Ovary (tissue), 9 donors: Measurements from ENCODE around the gene LRRN4CL. TPM values are rescaled to one million over a fixed set of nuclear protein-coding genes. Genes with fewer than 3 reads are reported as not detected.
"Not testable (repeated sequence)": the region's sequence is repeated elsewhere in the genome, so short reads cannot be mapped to it uniquely, and the experiment has no call there.

Experiments used
- DNase-seq, 5 donors: peaks; one replicate each; pipeline ENCODE4 v3.0.0-alpha.2; 2019 to 2020
- H3K27ac ChIP-seq, 2 donors: fragments of 200-600 bp; one replicate each; pipeline versions ENCODE4 v1.5.1 to v1.8.0; 2019 to 2022
- H3K27me3 ChIP-seq: fragments of 200-600 bp; one replicate; pipeline ENCODE4 v1.8.0; 2022
- H3K36me3 ChIP-seq: fragments of 200-600 bp; sonication (generic); one replicate; pipeline ENCODE4 v1.5.1; 2019
- H3K4me1 ChIP-seq: one replicate; pipeline ENCODE4 v1.8.1; 2013; ENCODE audit warnings: mild to moderate bottlenecking, moderate library complexity; ENCODE audit not compliant: insufficient read depth
- H3K4me3 ChIP-seq: fragments of 200-600 bp; sonication (generic); one replicate; pipeline ENCODE4 v1.5.1; 2017
- H3K9me3 ChIP-seq, 2 donors: fragments of 200-600 bp in 1 of 2; sonication (generic) in 1 of 2; one replicate each; pipeline versions ENCODE4 v1.5.1 to v1.8.1; 2013 to 2019; ENCODE audit warnings: mild to moderate bottlenecking in 1 of 2, moderate library complexity in 1 of 2
- EP300 ChIP-seq: sonication (generic); formaldehyde crosslinking; IDR thresholded peaks from one replicate; pipeline ENCODE4 v1.6.1; 2017; ENCODE audit warnings: antibody characterized with exemption
- POLR2A ChIP-seq: fragments of 450-650 bp; IDR thresholded peaks from one replicate; pipeline ENCODE4 v1.6.1; 2017; ENCODE audit warnings: antibody characterized with exemption, mild to moderate bottlenecking, moderate library complexity
- WGBS, 3 donors: extraction: QIAGEN DNeasy Blood & Tissue Kit in 1 of 3; methylation state at CpG; one replicate each; pipeline versions ENCODE4 v1.1.5 to v1.1.7; 2013 to 2017; 5-methylcytosine and 5-hydroxymethylcytosine counted together
- intact Hi-C, 4 donors: fragments of 100-400 bp; cut with DNase I; formaldehyde crosslinking; loops; one replicate each; pipeline versions ENCODE4 v1.11.0 to v1.15.1; 2022 to 2023
- polyA plus RNA-seq, 2 donors: library from polyadenylated mRNA; stranded (reverse); fragments of 200-250 nt in 1 of 2; fragments of 350-450 nt in 1 of 2; fragmentation: Illumina TruSeq in 1 of 2; extraction: RNeasy Lipid Tissue Mini Kit (QIAGEN cat#74804) in 1 of 2; gene quantifications; one replicate each; pipeline ENCODE4 v1.2.3, GENCODE V29; 2013 to 2014
- total RNA-seq, 7 donors: library from RNA; depleted of rRNA in 2 of 7; stranded (reverse); fragments of >200 nt in 2 of 7; fragmentation: NEBNext Ultra II Directional in 3 of 7; extraction: Animal tissue kit (Norgen Biotek cat#: 25700) in 3 of 7; gene quantifications; one replicate each; pipeline versions ENCODE4 v1.1.0 to v1.2.4, GENCODE V29; 2016 to 2023
- TF ChIP-seq, protein P1 (sequence below), 3 donors: fragments of 450-650 bp in 2 of 3; fragments of 200-600 bp in 1 of 3; IDR thresholded peaks; one replicate each; pipeline versions ENCODE4 v1.5.1 to v1.8.0; 2016 to 2022; ENCODE audit warnings: antibody characterized with exemption in 3 of 3, mild to moderate bottlenecking in 1 of 3
- donor health status: DM: no; HTN: no; CAD: no; lungs with moderate emphysema.
- donor health status: DM: no; HTN: no; CAD: no.
- donor health status: Bipolar disorder and iron deficiency.
- donor health status: DM: yes; HTN: yes; CAD: no.
- donor health status: DM: no; HTN: no; CAD: no.
- donor health status: DM: yes; HTN: yes; CAD: no.

The LRRN4CL gene
- total and polyA plus RNA-seq, 9 donors = 18.5 to 38.6 (median 25.5) TPM

GRCh38 chr11:62706850-62707247 lies 17.5 kb upstream of the LRRN4CL start:
- 56 to 65% (median 57%) methylated on average over 8 of the region's 8 CpGs for WGBS, 3 donors
- Histone ChIP-seq H3K27me3 (no peaks in the 10 kb centered on the region), H3K4me3 (peak overlapping the region; percentile 67), H3K4me1 (peaks cover 18% of the 10 kb centered on the region), H3K27ac (peak overlapping the region; percentile 4 to 57), H3K9me3 (no peaks in the 10 kb centered on the region), H3K36me3 (no peaks in the 10 kb centered on the region)
- intact Hi-C loops = no loop called here
- TF ChIP-seq, protein P1, sequence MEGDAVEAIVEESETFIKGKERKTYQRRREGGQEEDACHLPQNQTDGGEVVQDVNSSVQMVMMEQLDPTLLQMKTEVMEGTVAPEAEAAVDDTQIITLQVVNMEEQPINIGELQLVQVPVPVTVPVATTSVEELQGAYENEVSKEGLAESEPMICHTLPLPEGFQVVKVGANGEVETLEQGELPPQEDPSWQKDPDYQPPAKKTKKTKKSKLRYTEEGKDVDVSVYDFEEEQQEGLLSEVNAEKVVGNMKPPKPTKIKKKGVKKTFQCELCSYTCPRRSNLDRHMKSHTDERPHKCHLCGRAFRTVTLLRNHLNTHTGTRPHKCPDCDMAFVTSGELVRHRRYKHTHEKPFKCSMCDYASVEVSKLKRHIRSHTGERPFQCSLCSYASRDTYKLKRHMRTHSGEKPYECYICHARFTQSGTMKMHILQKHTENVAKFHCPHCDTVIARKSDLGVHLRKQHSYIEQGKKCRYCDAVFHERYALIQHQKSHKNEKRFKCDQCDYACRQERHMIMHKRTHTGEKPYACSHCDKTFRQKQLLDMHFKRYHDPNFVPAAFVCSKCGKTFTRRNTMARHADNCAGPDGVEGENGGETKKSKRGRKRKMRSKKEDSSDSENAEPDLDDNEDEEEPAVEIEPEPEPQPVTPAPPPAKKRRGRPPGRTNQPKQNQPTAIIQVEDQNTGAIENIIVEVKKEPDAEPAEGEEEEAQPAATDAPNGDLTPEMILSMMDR (IDR thresholded peaks at IDR 0.05) = no peak
- TF ChIP-seq POLR2A (no peak), EP300 (no peak)
- peak in 1 of 5 donors; percentile 35 for DNase-seq

GRCh38 chr11:62705880-62706849 lies 16.8 kb upstream of the LRRN4CL start:
- peak; percentile 95 to 98 (median 97) for DNase-seq
- no peak for TF ChIP-seq POLR2A
- WGBS, 3 donors = 2 to 5% (median 4%) methylated on average over 58 to 73 of the region's 73 CpGs
- Histone ChIP-seq H3K27me3 (no peaks in the 10 kb centered on the region), H3K27ac (peak overlapping the region; percentile 4 to 57), H3K4me3 (peak overlapping the region; percentile 67), H3K9me3 (no peaks in the 10 kb centered on the region), H3K4me1 (peaks cover 18% of the 10 kb centered on the region), H3K36me3 (no peaks in the 10 kb centered on the region)
- intact Hi-C loops = no loop called here

DNA sequence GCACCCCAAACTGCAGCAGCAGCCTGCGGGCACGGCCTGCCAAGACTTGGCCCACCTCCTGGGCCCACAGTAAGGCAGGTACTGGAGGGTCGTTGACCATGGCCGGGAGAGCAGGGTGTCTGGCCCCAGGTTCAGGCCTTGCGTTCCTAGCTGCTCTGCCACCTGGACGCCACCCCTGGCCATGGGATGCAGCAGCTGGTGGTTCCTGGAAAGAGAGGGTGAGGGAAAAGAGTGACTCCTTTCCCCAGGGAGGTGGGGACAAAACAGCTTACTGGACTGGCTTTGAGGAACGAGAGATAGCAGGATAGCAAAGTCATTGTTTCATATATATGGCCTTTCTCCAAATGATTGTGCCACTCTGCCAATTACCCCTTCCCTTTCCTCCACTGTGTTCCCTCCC lies 16.1 kb upstream of the LRRN4CL start:
- peak overlapping the region in 1 of 2 donors; percentile 54 for H3K27ac ChIP-seq
- 38 to 40% (median 38%) methylated on average over 7 of the region's 7 CpGs for WGBS, 3 donors
- H3K9me3 ChIP-seq = no peaks in the 10 kb centered on the region
- peak in 2 of 5 donors; percentile 43 to 49 for DNase-seq
- intact Hi-C loops = no loop called here
- peaks cover 18% of the 10 kb centered on the region for H3K4me1 ChIP-seq
- H3K36me3 ChIP-seq = no peaks in the 10 kb centered on the region
- TF ChIP-seq, protein P1 (IDR thresholded peaks at IDR 0.05) = no peak
- TF ChIP-seq POLR2A (no peak), EP300 (no peak)
- H3K4me3 ChIP-seq = peak overlapping the region; percentile 67
- H3K27me3 ChIP-seq = no peaks in the 10 kb centered on the region

- H3K9me3 ChIP-seq, H3K27ac ChIP-seq, H3K36me3 ChIP-seq, intact Hi-C loops, H3K4me3 ChIP-seq, H3K27me3 ChIP-seq: not testable (repeated sequence)
- WGBS, 3 donors = 91 to 99% (median 99%) methylated on average over 4 of the region's 4 CpGs
- peak in 1 of 5 donors; percentile 30 for DNase-seq
- peaks cover 18% of the 10 kb centered on the region for H3K4me1 ChIP-seq
Observed at GRCh38 chr11:62703921-62704320, 14.6 kb upstream of the LRRN4CL start.

GRCh38 chr11:62702246-62702645 lies 12.9 kb upstream of the LRRN4CL start:
- no peak overlapping the region for H3K27ac ChIP-seq
- intact Hi-C loops = no loop called here
- TF ChIP-seq, protein P1 (IDR thresholded peaks at IDR 0.05) = no peak
- no peak for TF ChIP-seq POLR2A
- no peak for TF ChIP-seq EP300
- no peak overlapping the region for H3K4me3 ChIP-seq
- DNase-seq = peak in 1 of 5 donors; percentile 11
- H3K4me1 ChIP-seq = peaks cover 10% of the 10 kb centered on the region
- 91 to 96% (median 95%) methylated on average over 11 of the region's 11 CpGs for WGBS, 3 donors
- no peaks in the 10 kb centered on the region for H3K36me3 ChIP-seq
- no peaks in the 10 kb centered on the region for H3K9me3 ChIP-seq
- H3K27me3 ChIP-seq = no peaks in the 10 kb centered on the region
